GM21360 (cell line): ENCODE data around the gene SERINC5.

Source experiments
- ATAC-seq: cut with Tn5 transposase; IDR thresholded peaks from one replicate; pipeline ENCODE4 v1.9.1; 2021; ENCODE audit warnings: mild to moderate bottlenecking, moderate library complexity; ENCODE audit not compliant: unreplicated experiment

SERINC5 gene

GRCh38 chr5:80072103-80073073 lies 183.5 kb downstream of the SERINC5 start:
- ATAC-seq = no peak

- no peak for ATAC-seq
Measured at GRCh38 chr5:80071510-80072021, 184.3 kb downstream of the SERINC5 start.

- no peak for ATAC-seq
Measured at GRCh38 chr5:80070338-80071056, 185.4 kb downstream of the SERINC5 start.

GRCh38 chr5:80069918-80070318 lies 185.9 kb downstream of the SERINC5 start:
- ATAC-seq = no peak

DNA sequence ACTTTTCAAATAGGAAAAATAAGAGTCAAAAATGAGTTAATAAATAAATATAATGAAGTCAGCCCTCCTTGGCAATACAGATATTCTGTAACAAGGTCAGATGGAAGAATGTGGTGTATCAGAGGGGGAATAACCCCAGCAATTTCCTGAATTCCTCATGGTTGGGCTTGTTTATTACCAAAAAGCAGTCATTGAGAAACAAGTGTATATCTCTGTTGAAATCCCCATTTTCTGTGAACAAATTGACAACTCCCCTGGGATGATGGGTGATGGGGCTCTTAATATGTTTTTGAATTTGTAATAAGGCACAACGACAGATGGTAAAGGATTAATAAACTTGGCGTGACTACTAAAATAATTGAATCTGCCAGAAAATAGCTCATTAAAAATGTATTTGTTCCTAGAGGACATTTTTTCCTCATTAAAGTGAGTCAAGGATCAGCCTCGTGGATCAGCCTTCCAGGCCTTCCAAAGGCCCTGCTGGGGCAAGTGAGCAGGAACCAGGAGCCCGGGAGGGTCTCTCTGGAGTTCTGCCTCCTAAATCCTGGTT lies 186.5 kb downstream of the SERINC5 start:
- no peak for ATAC-seq

DNA sequence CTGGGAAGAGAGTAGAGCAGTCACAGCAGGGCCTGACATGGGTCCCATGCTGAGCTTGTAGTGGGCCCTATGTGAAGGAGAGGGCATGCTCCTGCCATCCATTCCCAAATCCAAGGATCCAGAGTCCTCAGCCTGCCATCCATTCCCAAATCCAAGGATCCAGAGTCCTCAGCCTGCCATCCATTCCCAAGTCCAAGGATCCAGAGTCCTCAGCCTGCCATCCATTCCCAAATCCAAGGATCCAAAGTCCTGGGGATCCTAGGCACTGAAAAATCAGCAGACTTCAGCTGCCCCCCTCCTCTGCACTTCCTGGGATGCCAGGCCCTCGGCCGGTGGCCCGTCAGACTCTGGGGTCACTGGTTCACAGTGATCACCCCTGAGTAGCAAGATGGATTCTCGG lies 187.1 kb downstream of the SERINC5 start:
- no peak for ATAC-seq

GRCh38 chr5:80068246-80068636 lies 187.6 kb downstream of the SERINC5 start:
- no peak for ATAC-seq

DNA sequence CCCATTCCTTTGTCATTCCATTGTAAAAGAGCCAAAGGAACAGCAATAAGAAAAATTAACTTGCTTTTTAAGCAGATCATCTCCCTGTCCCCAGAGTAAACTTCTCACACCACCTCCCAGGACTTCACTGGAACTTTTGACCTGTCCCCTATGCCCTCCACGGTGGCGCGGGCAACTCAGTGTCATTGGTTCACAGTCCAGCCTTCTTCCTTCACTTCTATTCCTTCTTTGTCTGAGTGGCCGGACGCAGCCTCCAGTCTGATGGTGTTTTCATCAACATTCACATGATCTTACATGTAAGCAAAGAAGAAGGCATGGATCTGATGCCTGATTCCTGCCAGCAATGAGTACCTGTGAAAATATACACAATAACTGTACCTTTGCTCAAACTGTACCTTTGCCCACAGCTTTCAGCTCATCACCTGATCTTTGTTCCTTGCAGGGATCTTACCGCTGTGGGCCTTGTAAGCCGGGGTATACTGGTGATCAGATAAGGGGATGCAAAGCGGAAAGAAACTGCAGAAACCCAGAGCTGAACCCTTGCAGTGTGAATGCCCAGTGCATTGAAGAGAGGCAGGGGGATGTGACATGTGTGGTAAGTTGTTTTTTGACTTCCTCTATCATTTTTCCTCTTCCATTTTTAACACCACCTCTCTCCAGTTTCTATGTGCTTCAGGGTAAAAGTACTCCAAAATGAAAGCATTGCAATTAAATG lies 188.2 kb downstream of the SERINC5 start:
- no peak for ATAC-seq

GRCh38 chr5:80067016-80067415 lies 188.8 kb downstream of the SERINC5 start:
- no peak for ATAC-seq

GRCh38 chr5:80064124-80064523 lies 191.7 kb downstream of the SERINC5 start:
- ATAC-seq = no peak
